Pulmonary artery endothelial cell (primary cell): ENCODE measurements around the gene FAM236B. TPM values are rescaled to one million over a fixed set of nuclear protein-coding genes. Genes with fewer than 3 reads are reported as not detected.
"Not testable (repeated sequence)": the region's sequence is repeated elsewhere in the genome, so short reads cannot be mapped to it uniquely, and the experiment has no call there.

ENCODE experiments used
- DNase-seq: peaks from one replicate; pipeline ENCODE4 v3.0.0-alpha.2; 2011; ENCODE audit warnings: low read depth, low spot score
- total RNA-seq: library from RNA; depleted of rRNA; stranded (reverse); fragments of >200 nt; gene quantifications from 2 replicates; pipeline ENCODE4 v1.2.3, GENCODE V29; 2014

FAM236B gene
- total RNA-seq, result not detected in 2 replicates

- DNase-seq, result not testable (repeated sequence)
These were observed at the start of gene FAM236B for GRCh38 chrX:72782560-72782959. Gene FAM236B (minus strand): TSS chrX:72782660. CDS start chrX:72782560, 100 bp downstream.

GRCh38 chrX:72830701-72831100, 48.2 kb upstream of the FAM236B start:
- DNase-seq, result not testable (repeated sequence)

- DNase-seq, result not testable (repeated sequence)
These were observed 25.6 kb upstream of the FAM236B start, which contains the start of gene FAM236D for GRCh38 chrX:72808110-72808509. Gene FAM236D (minus strand): TSS chrX:72808210. CDS start chrX:72808110, 100 bp downstream.

- not testable (repeated sequence) for DNase-seq
These were observed 7.9 kb upstream of the FAM236B start for GRCh38 chrX:72790390-72790789.

GRCh38 chrX:72788142-72788541, 5.7 kb upstream of the FAM236B start:
- DNase-seq, result not testable (repeated sequence)

- not testable (repeated sequence) for DNase-seq
These were observed 1.5 kb upstream of the FAM236B start for GRCh38 chrX:72783964-72784363.

- not testable (repeated sequence) for DNase-seq
These were observed 991 bp upstream of the FAM236B start for GRCh38 chrX:72783365-72783936.

GRCh38 chrX:72778146-72778545, 4.3 kb downstream of the FAM236B start:
- not testable (repeated sequence) for DNase-seq

GRCh38 chrX:72777467-72777790, 5.0 kb downstream of the FAM236B start:
- not testable (repeated sequence) for DNase-seq

GRCh38 chrX:72776653-72777466, 5.6 kb downstream of the FAM236B start, which contains the start of gene DMRTC1B:
Gene DMRTC1B (plus strand): TSS chrX:72776890. CDS start chrX:72845136, 68,246 bp downstream.
- DNase-seq, result not testable (repeated sequence)

- not testable (repeated sequence) for DNase-seq
These were observed 22.0 kb downstream of the FAM236B start for GRCh38 chrX:72760454-72760853.

- not testable (repeated sequence) for DNase-seq
These were observed 33.9 kb downstream of the FAM236B start for GRCh38 chrX:72748545-72748944.

GRCh38 chrX:72745546-72745945, 36.9 kb downstream of the FAM236B start:
- DNase-seq, result not testable (repeated sequence)

GRCh38 chrX:72735561-72735960, 46.9 kb downstream of the FAM236B start:
- DNase-seq, result no peak

GRCh38 chrX:72733636-72734035, 48.8 kb downstream of the FAM236B start:
- not testable (repeated sequence) for DNase-seq

Other genes starting within 250 kb of the FAM236B start
- gene HDAC8, start 209.8 kb downstream of the FAM236B start, total RNA-seq, result 28.4 and 33.8 TPM in 2 replicates
- 9.6 and 12.4 TPM in 2 replicates for gene PHKA1, start 68.4 kb downstream of the FAM236B start, total RNA-seq
- gene DMRTC1B, start 5.8 kb downstream of the FAM236B start, total RNA-seq, result not detected in 2 replicates
- not detected in 2 replicates for gene FAM236D, start 25.6 kb upstream of the FAM236B start, total RNA-seq
- gene FAM236C, start 130.0 kb upstream of the FAM236B start, total RNA-seq, result not detected in 2 replicates
- not detected in 2 replicates for gene FAM236A, start 155.5 kb upstream of the FAM236B start, total RNA-seq
- not detected in 2 replicates for gene DMRTC1, start 161.2 kb upstream of the FAM236B start, total RNA-seq
- gene PABPC1L2B, start 220.3 kb upstream of the FAM236B start, total RNA-seq, result not detected in 2 replicates